Kidney capillary endothelial cell (primary cell): ENCODE results near the gene OR1J1.
A peak's percentile ranks its signal among the peaks of the same experiment; 100 is the strongest.

Experiments used
- DNase-seq: peaks from one replicate; pipeline ENCODE4 v3.0.0-alpha.2; 2018; ENCODE audit warnings: low spot score

The OR1J1 gene

GRCh38 chr9:122477826-122478225 is at the start of gene OR1J1:
OR1J1 (minus strand) TSS chr9:122477926; CDS start chr9:122477926, 0 bp downstream.
- no peak for DNase-seq

- DNase-seq, result no peak
These were observed 49.5 kb upstream of the OR1J1 start, which contains the start of gene OR1N1 for GRCh38 chr9:122527193-122527592. OR1N1 (minus strand) TSS chr9:122527293; CDS start chr9:122527293, 0 bp downstream.

- no peak for DNase-seq
These were observed 48.9 kb upstream of the OR1J1 start for GRCh38 chr9:122526602-122527001.

- DNase-seq, result no peak
These were observed 41.6 kb upstream of the OR1J1 start for GRCh38 chr9:122519376-122519775.

GRCh38 chr9:122518841-122519240 is 41.1 kb upstream of the OR1J1 start, which contains the start of gene OR1J4:
OR1J4 (plus strand) TSS chr9:122519141; CDS start chr9:122519141, 0 bp downstream.
- DNase-seq, result no peak

- DNase-seq, result no peak
These were observed 40.5 kb upstream of the OR1J1 start for GRCh38 chr9:122518226-122518625.

- no peak for DNase-seq
These were observed 32.8 kb upstream of the OR1J1 start, which contains the start of gene OR1J2 for GRCh38 chr9:122510502-122510901. OR1J2 (plus strand) TSS chr9:122510802; CDS start chr9:122510802, 0 bp downstream.

GRCh38 chr9:122506964-122507363 is 29.2 kb upstream of the OR1J1 start:
- DNase-seq, result no peak

- peak; percentile 41 for DNase-seq
These were observed 21.2 kb upstream of the OR1J1 start for GRCh38 chr9:122498883-122499288.

- no peak for DNase-seq
These were observed 1.3 kb upstream of the OR1J1 start for GRCh38 chr9:122479062-122479461.

- no peak for DNase-seq
These were observed 380 bp downstream of the OR1J1 start for GRCh38 chr9:122477346-122477745.

GRCh38 chr9:122475717-122476116 is 2.0 kb downstream of the OR1J1 start:
- no peak for DNase-seq

GRCh38 chr9:122474561-122474960 is 3.2 kb downstream of the OR1J1 start:
- DNase-seq, result no peak

- no peak for DNase-seq
These were observed 9.0 kb downstream of the OR1J1 start for GRCh38 chr9:122468735-122469134.

- no peak for DNase-seq
These were observed 11.3 kb downstream of the OR1J1 start for GRCh38 chr9:122466456-122466855.

- peak; percentile 84 for DNase-seq
These were observed 12.8 kb downstream of the OR1J1 start for GRCh38 chr9:122464633-122465567.

- no peak for DNase-seq
These were observed 13.7 kb downstream of the OR1J1 start for GRCh38 chr9:122463828-122464632.

GRCh38 chr9:122457787-122458186 is 19.9 kb downstream of the OR1J1 start:
- no peak for DNase-seq

- no peak for DNase-seq
These were observed 21.6 kb downstream of the OR1J1 start for GRCh38 chr9:122456123-122456522.

- DNase-seq, result no peak
These were observed 24.0 kb downstream of the OR1J1 start for GRCh38 chr9:122453677-122454135.

- no peak for DNase-seq
These were observed 30.8 kb downstream of the OR1J1 start for GRCh38 chr9:122446819-122447484.
